Sigmoid colon (tissue), 4 donors: ENCODE results near the gene KRTAP5-2.

Experiments used
- CTCF ChIP-seq, 4 experiments: fragments of 450-650 bp in 3 of 4; fragments of 200-600 bp in 1 of 4; IDR thresholded peaks; one replicate each; pipeline ENCODE4 v1.5.1; 2016 to 2019; ENCODE audit warnings: antibody characterized with exemption in 4 of 4, mild to moderate bottlenecking in 3 of 4, moderate library complexity in 2 of 4
- EP300 ChIP-seq, 4 donors: sonication (generic); formaldehyde crosslinking; IDR thresholded peaks; one replicate each; pipeline ENCODE4 v1.6.1; 2017; ENCODE audit warnings: antibody characterized with exemption in 4 of 4
- POLR2A ChIP-seq, 2 donors: fragments of 450-650 bp; IDR thresholded peaks; one replicate each; pipeline ENCODE4 v1.6.1; 2016; ENCODE audit warnings: antibody characterized with exemption in 2 of 2, mild to moderate bottlenecking in 2 of 2, moderate library complexity in 2 of 2
- POLR2AphosphoS5 ChIP-seq, 4 donors: sonication (generic); formaldehyde crosslinking; IDR thresholded peaks; one replicate each; pipeline ENCODE4 v1.6.1; 2017; ENCODE audit warnings: antibody characterized with exemption in 4 of 4

- TF ChIP-seq CTCF (IDR thresholded peaks at IDR 0.05) (no peak), EP300 (IDR thresholded peaks at IDR 0.05) (no peak), POLR2AphosphoS5 (IDR thresholded peaks at IDR 0.05) (no peak), POLR2A (IDR thresholded peaks at IDR 0.05) (no peak)
These were observed 50.5 kb downstream of the KRTAP5-2 start for GRCh38 chr11:1547467-1548098.
